Neural progenitor cell (in vitro differentiated cells): Measurements from ENCODE around the gene STK25. TPM values are rescaled to one million over a fixed set of nuclear protein-coding genes. Genes with fewer than 3 reads are reported as not detected.

ENCODE experiments used
- DNase-seq: peaks from one replicate; pipeline ENCODE4 v3.0.0-alpha.2; 2016; ENCODE audit warnings: low spot score
- H2AFZ ChIP-seq: fragments of 200-600 bp; sonication (generic); replicated peaks from 2 replicates; pipeline ENCODE4 v1.6.1; 2016; ENCODE audit warnings: antibody characterized with exemption
- H3F3A ChIP-seq: fragments of 200-600 bp; sonication (generic); 2 replicates; pipeline ENCODE4 v1.6.1; 2016; ENCODE audit warnings: antibody characterized with exemption, low read depth
- H3K27ac ChIP-seq: fragments of 200-600 bp; sonication (generic); 2 replicates; pipeline ENCODE4 v1.5.1; 2016; ENCODE audit warnings: mild to moderate bottlenecking
- H3K27me3 ChIP-seq: fragments of 200-600 bp; sonication (generic); 2 replicates; pipeline ENCODE4 v1.6.1; 2016; ENCODE audit warnings: mild to moderate bottlenecking, moderate library complexity
- H3K36me3 ChIP-seq: fragments of 200-600 bp; sonication (generic); 2 replicates; pipeline ENCODE4 v1.5.1; 2016
- H3K4me1 ChIP-seq: fragments of 200-600 bp; sonication (generic); 2 replicates; pipeline ENCODE4 v1.6.1; 2016; ENCODE audit warnings: mixed run types
- H3K4me2 ChIP-seq: fragments of 200-600 bp; sonication (generic); 2 replicates; pipeline ENCODE4 v1.6.1; 2016
- H3K4me3 ChIP-seq: fragments of 200-600 bp; sonication (generic); 2 replicates; pipeline ENCODE4 v1.5.1; 2016
- H3K79me2 ChIP-seq: fragments of 200-600 bp; sonication (generic); 2 replicates; pipeline ENCODE4 v1.6.1; 2016; ENCODE audit warnings: low read depth
- H3K9ac ChIP-seq: fragments of 200-600 bp; sonication (generic); 2 replicates; pipeline ENCODE4 v1.6.1; 2016
- H3K9me3 ChIP-seq: fragments of 200-600 bp; sonication (generic); 2 replicates; pipeline ENCODE4 v1.5.1; 2016; ENCODE audit warnings: low read depth
- H4K20me1 ChIP-seq: fragments of 200-600 bp; sonication (generic); 2 replicates; pipeline ENCODE4 v1.6.1; 2016; ENCODE audit warnings: low read depth
- H3K27ac Mint-ChIP-seq: 3 replicates; pipeline ENCODE4 v1.8.0; 2021; ENCODE audit warnings: mixed read lengths
- H3K27me3 Mint-ChIP-seq: 2 replicates; pipeline ENCODE4 v1.8.0; 2022; ENCODE audit warnings: low read depth, mild to moderate bottlenecking, inconsistent platforms, moderate library complexity, mixed read lengths; ENCODE audit not compliant: insufficient read depth
- H3K36me3 Mint-ChIP-seq: 3 replicates; pipeline ENCODE4 v1.8.0; 2021; ENCODE audit warnings: mixed read lengths
- H3K4me1 Mint-ChIP-seq: 3 replicates; pipeline ENCODE4 v1.8.0; 2021; ENCODE audit warnings: mixed read lengths
- H3K4me3 Mint-ChIP-seq: 3 replicates; pipeline ENCODE4 v1.8.0; 2021; ENCODE audit warnings: mild to moderate bottlenecking, moderate library complexity, mixed read lengths
- H3K9me3 Mint-ChIP-seq: 3 replicates; pipeline ENCODE4 v1.8.0; 2020; ENCODE audit warnings: mixed read lengths
- EZH2 ChIP-seq: fragments of 200-600 bp; sonication (generic); IDR thresholded peaks from 2 replicates; pipeline ENCODE4 v1.6.1; 2017; ENCODE audit warnings: antibody characterized with exemption, mild to moderate bottlenecking, moderate library complexity
- EZH2phosphoT487 ChIP-seq: fragments of 200-600 bp; sonication (generic); IDR thresholded peaks from 2 replicates; pipeline ENCODE4 v1.6.1; 2017; ENCODE audit warnings: antibody characterized with exemption
- total RNA-seq: library from RNA; depleted of rRNA; stranded (reverse); fragments of >200 nt; gene quantifications from 2 replicates; pipeline ENCODE4 v1.2.3, GENCODE V29; 2015; ENCODE audit warnings: low replicate concordance
- TF ChIP-seq, protein P1 (sequence below): fragments of 200-600 bp; sonication (generic); IDR thresholded peaks from 2 replicates; pipeline ENCODE4 v1.5.1; 2017; ENCODE audit warnings: antibody characterized with exemption, mild to moderate bottlenecking

Gene STK25
- total RNA-seq, 1 donor from 2014 or later = 164 TPM

DNA sequence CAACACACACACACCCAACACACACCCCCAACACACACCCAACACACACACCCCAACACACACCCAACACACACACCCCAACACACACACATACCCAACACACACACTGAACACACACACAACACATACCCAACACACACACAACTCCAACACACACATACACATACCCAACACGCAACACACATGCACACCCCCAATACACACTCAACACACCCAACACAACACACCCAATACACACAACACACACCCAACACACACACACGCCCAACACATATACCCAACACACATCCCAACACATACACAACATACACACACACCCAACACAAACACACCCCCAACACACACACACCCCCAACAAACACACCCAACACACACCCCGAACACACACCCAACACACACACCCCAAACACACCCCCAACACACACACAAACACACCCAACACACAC lies 8.2 kb upstream of the STK25 start:
- Mint-ChIP-seq H3K4me1 (no peaks in the 10 kb centered on the region), H3K36me3 (peaks cover 1% of the 10 kb centered on the region), H3K27me3 (peaks cover 6% of the 10 kb centered on the region), H3K27ac (no peak overlapping the region), H3K9me3 (peaks cover 2% of the 10 kb centered on the region), H3K4me3 (no peak overlapping the region)
- no peak overlapping the region for H3K27ac ChIP-seq
- no peaks in the 10 kb centered on the region for H3K36me3 ChIP-seq
- H3K27me3 ChIP-seq = no peaks in the 10 kb centered on the region
- no peaks in the 10 kb centered on the region for H4K20me1 ChIP-seq
- TF ChIP-seq EZH2phosphoT487 (no peak), EZH2 (no peak)
- TF ChIP-seq, protein P1, sequence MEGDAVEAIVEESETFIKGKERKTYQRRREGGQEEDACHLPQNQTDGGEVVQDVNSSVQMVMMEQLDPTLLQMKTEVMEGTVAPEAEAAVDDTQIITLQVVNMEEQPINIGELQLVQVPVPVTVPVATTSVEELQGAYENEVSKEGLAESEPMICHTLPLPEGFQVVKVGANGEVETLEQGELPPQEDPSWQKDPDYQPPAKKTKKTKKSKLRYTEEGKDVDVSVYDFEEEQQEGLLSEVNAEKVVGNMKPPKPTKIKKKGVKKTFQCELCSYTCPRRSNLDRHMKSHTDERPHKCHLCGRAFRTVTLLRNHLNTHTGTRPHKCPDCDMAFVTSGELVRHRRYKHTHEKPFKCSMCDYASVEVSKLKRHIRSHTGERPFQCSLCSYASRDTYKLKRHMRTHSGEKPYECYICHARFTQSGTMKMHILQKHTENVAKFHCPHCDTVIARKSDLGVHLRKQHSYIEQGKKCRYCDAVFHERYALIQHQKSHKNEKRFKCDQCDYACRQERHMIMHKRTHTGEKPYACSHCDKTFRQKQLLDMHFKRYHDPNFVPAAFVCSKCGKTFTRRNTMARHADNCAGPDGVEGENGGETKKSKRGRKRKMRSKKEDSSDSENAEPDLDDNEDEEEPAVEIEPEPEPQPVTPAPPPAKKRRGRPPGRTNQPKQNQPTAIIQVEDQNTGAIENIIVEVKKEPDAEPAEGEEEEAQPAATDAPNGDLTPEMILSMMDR = no peak
- H3K79me2 ChIP-seq = no peaks in the 10 kb centered on the region
- H3K9ac ChIP-seq = no peak overlapping the region
- no peak for DNase-seq
- H3F3A ChIP-seq = peaks cover 24% of the 10 kb centered on the region
- H2AFZ ChIP-seq = no peak overlapping the region
- no peaks in the 10 kb centered on the region for H3K9me3 ChIP-seq
- H3K4me3 ChIP-seq = no peak overlapping the region
- no peak overlapping the region for H3K4me2 ChIP-seq
- no peaks in the 10 kb centered on the region for H3K4me1 ChIP-seq

DNA sequence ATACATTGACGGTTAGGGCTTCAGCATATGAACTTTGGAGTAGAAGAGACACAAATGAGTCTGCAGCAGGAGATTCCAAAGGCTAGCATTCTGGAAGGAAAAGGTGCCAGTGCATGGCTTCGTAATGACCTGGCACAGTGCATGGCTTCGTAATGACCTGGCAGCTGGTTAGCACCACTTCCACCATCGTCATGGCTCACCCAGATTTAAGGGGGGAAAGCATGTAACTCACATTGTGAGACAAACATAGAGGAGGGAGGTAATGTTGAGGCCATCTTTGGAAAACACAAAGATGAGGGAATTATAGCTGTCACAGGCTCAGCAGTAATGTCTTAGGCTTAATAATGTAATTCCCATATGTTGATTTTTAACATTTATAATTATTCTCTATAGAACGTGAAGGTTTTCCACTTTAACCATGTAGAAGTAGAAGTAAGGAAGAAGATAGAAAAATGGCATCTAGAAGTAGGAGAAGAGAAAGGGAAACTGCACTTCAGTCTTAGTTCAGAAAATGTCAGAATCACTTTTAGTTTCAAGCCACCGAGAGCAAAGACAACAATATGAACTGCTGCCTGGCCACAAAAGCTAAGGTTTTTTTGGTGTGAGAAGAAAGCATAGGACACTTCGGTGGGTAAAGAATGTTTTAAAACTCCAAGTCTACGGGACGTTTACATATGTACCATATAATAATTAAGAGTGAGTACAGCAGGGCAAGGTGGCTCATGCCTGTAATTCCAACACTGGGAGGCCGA lies 6.8 kb upstream of the STK25 start:
- DNase-seq = no peak
- Mint-ChIP-seq H3K27ac (no peak overlapping the region), H3K36me3 (peaks cover 1% of the 10 kb centered on the region)

DNA sequence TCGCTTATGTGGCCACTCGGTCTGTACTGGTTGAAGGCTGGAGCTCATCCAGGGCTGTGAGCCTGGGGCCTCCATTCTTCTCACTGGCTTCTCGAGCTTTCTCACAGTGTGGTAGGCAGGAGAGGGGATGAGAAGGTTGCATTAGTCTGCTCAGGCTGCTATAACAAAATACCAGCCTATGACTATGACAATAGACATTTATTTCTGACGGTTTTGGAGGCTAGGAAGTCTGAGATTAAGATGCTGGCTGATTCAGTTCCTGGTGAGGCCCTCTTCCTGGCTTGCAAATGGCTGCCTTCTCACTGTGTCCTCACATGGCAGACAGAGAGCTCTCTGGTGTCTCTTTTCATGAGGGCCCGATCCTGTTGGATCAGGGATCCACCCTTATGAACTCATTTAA lies 6.2 kb upstream of the STK25 start:
- H3K27me3 Mint-ChIP-seq = peaks cover 3% of the 10 kb centered on the region
- peaks cover 5% of the 10 kb centered on the region for H3K27me3 ChIP-seq
- no peak overlapping the region for H3K27ac Mint-ChIP-seq
- peaks cover 2% of the 10 kb centered on the region for H3K9me3 Mint-ChIP-seq
- peaks cover 3% of the 10 kb centered on the region for H3K4me1 Mint-ChIP-seq
- H3K4me2 ChIP-seq = no peak overlapping the region
- no peak overlapping the region for H3K9ac ChIP-seq
- H3K79me2 ChIP-seq = no peaks in the 10 kb centered on the region
- no peaks in the 10 kb centered on the region for H4K20me1 ChIP-seq
- TF ChIP-seq, protein P1 = no peak
- no peak for TF ChIP-seq EZH2
- no peak for TF ChIP-seq EZH2phosphoT487
- H3K36me3 ChIP-seq = no peaks in the 10 kb centered on the region
- no peak overlapping the region for H3K27ac ChIP-seq
- peaks cover 1% of the 10 kb centered on the region for H3K36me3 Mint-ChIP-seq
- no peak for DNase-seq
- H3K4me1 ChIP-seq = no peaks in the 10 kb centered on the region
- H3K4me3 Mint-ChIP-seq = no peak overlapping the region
- H2AFZ ChIP-seq = no peak overlapping the region
- peaks cover 24% of the 10 kb centered on the region for H3F3A ChIP-seq
- no peaks in the 10 kb centered on the region for H3K9me3 ChIP-seq
- H3K4me3 ChIP-seq = no peak overlapping the region

More for the DNA sequence above, 6.8 kb upstream of the STK25 start:
- H3K9ac ChIP-seq = no peak overlapping the region
- H3K4me2 ChIP-seq = no peak overlapping the region
- H3K9me3 Mint-ChIP-seq = peaks cover 2% of the 10 kb centered on the region
- H3K27me3 ChIP-seq = no peaks in the 10 kb centered on the region
- TF ChIP-seq EZH2phosphoT487 (no peak), EZH2 (no peak)
- TF ChIP-seq, protein P1 = no peak
- no peak overlapping the region for H3K4me3 ChIP-seq
- no peaks in the 10 kb centered on the region for H3K9me3 ChIP-seq
- H3K27ac ChIP-seq = peak overlapping the region; percentile 29
- no peaks in the 10 kb centered on the region for H3K79me2 ChIP-seq
- no peaks in the 10 kb centered on the region for H3K4me1 ChIP-seq
- H2AFZ ChIP-seq = no peak overlapping the region
- H4K20me1 ChIP-seq = no peaks in the 10 kb centered on the region
- peaks cover 6% of the 10 kb centered on the region for H3K27me3 Mint-ChIP-seq
- H3F3A ChIP-seq = peaks cover 24% of the 10 kb centered on the region
- no peak overlapping the region for H3K4me3 Mint-ChIP-seq
- H3K4me1 Mint-ChIP-seq = no peaks in the 10 kb centered on the region
- H3K36me3 ChIP-seq = no peaks in the 10 kb centered on the region
